OCI-M2 (cell line): ENCODE data around the gene TXNDC12.
A peak's percentile ranks its signal among the peaks of the same experiment; 100 is the strongest.
"Not testable (repeated sequence)": the region's sequence is repeated elsewhere in the genome, so short reads cannot be mapped to it uniquely, and the experiment has no call there.

Source experiments
- DNase-seq: peaks from one replicate; lab custom pipeline; 2025; ENCODE audit not compliant: unreplicated experiment; lab: John Stamatoyannopoulos, UW

TXNDC12 gene

DNA sequence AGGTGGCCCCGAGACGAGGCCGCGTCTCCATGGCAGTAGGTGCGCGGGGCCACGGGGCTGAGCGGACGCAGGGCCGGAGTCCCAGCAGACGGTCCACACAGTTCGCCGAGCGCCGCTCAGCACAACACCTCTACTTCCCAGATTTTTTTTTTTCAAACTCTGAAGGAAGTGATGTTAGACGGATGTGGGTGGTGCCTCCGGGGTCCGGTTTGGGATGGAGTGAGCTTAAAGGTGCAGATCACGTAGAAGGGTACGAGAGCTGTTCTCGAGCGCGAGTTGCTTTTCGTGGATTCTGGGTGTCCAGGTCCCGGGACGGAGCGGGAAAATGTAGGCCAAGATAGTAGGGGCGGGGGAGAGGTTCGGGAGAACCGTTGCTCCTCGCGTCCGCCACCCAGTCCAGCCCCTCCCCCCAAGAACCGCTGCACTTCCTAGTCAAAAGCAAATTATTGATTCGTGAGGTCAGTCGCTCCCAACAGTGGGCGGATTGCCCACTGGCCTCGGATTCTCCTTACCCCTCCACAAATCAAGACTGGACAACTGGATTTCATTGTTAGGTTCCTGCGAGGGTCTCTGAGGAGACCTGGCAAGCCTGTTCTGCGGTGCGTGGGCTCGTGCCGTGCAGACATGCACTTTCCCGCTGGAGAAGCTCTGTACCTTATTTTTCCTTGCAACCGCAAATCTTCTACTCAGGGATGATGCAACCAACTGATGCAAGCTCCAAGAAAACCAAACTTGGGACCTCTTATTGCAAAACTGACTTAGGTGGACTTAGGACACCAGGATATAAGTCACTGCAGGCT lies at the start of gene TXNDC12:
Gene TXNDC12, minus strand, starts transcription at position 126 of the 800 bp plus-strand sequence. Its CDS starts 95 bp downstream, at position 31.
- DNase-seq, result peak; percentile 51

DNA sequence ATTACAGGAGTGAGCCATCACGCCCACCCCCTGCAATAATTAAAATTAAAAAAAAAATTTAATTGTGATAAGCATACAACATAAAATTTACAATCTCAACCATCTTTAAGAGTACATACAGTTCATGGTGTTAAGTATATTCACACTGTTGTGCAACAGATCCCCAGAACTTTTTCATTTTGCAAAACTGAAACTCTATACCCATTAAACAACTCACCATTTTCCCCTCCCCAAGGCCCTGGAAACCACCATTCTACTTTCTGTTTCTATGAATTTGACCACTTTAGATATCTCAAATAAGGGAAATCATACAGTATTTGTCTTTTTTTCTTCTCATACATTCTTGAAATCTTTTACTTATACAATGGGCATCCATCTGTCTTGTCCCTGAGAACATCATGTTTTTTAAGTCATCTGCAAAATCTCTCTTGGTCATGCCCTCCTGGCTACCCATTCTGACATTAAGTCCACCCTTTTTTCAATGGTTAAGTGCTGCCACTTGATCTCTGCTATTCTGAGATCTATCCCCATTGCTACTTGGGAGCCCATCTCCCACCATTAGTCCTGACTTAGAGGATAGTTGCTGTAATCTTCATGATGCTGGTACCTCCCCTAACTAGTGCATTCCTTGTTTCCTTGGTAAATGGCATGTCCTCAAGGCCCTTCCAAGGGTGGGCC lies 47.5 kb upstream of the TXNDC12 start:
- no peak for DNase-seq

DNA sequence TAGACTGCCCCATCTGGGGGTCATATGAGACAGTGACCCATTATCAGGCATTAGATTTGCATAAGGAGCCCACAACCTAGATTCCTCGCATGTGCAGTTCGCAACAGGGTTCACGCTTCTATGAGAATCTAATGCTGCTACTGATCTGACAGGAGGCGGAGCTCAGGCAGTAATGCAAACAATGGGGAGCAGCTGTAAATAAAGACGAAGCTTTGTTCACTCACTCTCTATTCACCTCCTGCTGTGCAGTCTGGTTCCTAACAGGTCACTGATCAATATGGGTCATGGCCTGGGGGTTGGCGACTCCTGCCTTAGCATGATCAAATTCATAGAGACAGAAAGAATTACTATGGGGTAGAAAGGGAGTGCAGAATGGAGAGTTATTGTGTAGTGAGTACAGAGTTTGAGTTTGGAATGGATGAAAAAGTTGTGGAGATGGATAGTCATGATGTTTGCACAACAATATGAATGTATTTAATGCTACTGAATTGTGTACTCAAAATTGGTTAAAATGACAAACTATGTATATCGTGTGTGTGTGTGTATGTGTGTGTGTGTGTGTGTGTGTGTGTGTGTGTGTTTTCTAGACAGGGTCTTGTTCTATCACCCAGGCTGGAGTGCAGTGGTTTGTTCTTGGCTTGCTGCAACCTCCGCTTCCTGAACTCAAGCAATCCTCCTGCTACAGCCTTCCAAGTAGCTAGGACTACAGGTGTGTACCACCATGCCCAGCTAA lies 43.3 kb upstream of the TXNDC12 start:
- no peak for DNase-seq

DNA sequence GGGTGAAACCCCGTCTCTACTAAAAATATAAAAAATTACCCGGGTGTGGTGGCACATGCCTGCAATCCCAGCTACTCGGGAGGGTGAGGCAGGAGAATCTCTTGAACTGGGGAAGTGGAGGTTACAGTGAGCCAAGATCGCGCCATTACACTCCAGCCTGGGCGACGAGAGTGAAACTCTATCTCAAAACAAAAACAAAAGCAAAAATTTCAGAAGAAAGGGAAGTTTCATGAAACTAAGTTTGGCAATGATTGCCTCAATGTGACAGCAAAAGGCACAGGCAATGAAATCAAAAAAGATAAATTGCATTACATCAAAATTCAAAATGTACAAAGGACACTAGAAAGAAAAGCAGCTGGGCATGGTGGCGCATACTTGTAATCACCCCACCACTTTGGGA lies 41.2 kb upstream of the TXNDC12 start:
- DNase-seq, result no peak

DNA sequence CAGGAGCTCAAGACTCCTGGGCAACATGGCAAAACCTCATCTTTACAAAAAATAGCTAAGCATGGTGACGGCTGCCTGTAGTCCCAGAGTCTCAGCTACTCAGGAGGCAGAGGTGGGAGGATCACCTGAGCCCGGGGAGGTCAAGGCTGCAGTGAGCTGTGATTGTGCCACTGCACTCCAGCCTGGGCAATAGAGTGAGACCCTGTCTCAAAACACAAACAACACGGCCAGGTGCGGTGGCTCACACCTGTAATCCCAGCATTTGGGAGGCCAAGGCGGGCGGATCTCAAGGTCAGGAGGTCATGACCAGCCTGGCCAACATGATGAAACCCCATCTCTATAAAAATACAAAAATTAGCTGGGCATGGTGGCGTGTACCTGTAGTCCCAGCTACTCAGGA lies 39.3 kb upstream of the TXNDC12 start:
- DNase-seq, result not testable (repeated sequence)

DNA sequence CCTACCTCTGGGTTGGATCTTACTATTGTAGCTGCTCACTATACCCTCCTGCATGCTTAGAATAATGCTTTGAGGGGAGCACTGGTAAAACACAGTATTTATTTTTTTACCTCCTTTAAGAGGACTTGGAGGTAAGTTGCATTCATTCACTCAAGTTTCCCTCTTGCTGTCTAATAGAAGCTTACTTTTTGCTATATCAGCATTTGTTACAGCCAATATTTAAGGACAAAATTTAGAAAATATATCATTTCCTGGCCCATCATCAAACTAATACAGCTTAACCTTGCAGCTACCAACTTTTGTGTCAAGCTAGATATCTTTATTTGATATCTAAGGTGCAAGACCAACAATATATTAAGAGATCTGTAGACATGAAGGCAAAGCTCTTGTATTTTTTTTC lies 32.9 kb upstream of the TXNDC12 start:
- not testable (repeated sequence) for DNase-seq

DNA sequence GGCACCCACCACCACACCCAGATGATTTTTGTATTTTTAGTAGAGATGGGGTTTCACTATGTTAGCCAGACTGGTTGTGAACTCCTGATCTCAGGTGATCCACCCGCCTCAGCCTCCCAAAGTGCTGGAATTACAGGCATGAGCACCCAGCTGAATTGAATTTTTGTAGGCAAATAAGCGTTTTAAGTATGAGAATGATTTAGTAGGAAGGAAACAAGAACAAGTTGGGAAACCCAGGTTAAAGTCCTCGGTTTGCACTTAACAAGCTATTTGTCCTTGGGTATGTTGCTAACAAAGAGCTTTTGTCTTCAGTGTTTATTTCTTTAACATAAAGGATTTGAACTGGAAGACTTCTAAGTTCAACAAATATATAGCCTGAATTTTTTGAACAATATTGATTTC lies 25.0 kb upstream of the TXNDC12 start:
- no peak for DNase-seq

DNA sequence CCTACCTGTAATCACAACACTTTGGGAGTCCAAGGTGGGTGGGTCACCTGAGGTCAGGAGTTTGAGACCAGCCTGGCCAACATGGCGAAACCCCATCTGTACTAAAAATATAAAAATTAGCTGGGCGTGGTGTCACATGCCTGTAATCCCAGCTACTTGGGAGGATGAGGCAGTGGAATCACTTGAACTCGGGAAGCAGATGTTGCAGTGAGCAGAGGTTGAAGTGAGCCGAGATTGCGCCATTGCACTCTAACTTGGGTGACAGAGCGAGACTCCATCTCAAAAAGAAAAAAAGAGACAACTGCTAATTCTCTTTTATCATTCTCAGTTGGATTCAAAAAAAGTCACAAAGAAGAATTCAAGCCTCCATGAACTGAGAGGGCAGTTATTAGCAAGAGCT lies 22.3 kb upstream of the TXNDC12 start:
- not testable (repeated sequence) for DNase-seq

DNA sequence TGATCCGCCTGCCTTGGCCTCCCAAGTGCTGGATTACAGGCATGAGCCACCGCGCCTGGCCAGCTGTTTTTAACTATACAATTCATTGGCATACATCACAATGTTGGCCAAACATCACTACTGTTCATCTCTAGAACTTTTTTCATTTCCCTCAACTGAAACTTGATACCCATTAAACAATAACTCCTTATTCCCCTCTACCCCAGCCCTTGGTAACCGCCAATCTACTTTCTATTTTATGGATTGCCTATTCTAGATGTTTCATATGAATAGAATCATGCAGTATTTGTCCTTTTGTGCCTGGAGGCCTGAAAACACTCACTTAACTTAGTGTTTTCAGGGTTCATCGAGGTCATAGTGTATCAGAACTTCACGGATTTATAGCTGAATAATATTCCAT lies 17.3 kb upstream of the TXNDC12 start:
- no peak for DNase-seq

DNA sequence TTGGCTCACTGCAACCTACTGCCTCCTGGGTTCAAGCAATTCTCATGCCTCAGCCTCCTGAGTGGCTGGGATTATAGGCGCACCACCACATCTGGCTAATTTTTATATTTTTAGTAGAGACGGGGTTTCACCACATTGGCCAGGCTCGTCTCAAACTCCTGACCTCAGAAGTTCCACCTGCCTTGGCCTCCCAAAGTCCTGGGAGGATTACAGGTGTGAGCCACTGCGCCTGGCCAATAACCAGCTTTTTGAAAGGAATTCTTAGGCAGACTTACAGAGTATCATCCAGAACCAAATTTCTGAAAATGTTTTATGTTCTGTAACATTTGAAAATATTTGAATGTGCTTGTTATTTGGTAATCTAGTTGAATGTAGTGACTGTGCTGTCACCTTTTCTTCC lies 15.7 kb upstream of the TXNDC12 start:
- DNase-seq, result no peak

DNA sequence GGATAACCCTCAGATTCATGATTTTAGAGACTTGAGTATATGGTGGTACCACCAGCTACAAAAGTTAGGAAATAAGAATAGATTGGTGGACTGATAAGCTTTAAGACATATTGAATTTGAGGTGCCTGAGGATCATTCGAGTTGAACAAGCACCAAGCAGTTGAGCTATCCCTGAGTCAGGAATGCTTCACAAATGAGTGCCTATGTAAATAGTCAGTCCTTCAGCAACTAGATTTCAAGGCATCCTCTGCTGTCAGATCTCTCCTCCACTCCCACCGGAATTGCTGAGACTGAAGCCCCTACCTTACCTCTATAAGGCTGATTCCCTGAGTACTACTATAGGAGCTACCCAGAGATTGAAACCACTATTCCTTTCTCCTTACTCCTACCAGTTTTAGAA lies 8.2 kb upstream of the TXNDC12 start:
- no peak for DNase-seq

DNA sequence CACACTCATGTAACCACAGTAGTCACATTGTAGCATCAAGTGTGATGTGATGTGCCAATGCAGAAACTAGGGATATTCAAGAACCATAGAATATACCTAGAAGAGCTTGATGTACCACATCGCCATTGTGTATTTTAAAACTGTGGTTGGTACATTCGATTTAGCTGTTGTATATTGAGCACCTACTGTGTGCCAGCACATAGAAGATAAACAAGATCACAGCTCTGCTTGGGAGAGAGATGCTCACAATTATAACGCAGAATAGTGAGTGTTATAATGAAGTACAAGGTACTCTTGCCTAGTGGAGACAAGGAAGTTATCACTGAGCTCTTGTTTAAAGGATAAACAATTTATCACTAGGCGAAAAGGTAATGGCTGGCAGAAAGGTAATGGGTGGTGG lies 5.8 kb upstream of the TXNDC12 start:
- DNase-seq, result no peak

DNA sequence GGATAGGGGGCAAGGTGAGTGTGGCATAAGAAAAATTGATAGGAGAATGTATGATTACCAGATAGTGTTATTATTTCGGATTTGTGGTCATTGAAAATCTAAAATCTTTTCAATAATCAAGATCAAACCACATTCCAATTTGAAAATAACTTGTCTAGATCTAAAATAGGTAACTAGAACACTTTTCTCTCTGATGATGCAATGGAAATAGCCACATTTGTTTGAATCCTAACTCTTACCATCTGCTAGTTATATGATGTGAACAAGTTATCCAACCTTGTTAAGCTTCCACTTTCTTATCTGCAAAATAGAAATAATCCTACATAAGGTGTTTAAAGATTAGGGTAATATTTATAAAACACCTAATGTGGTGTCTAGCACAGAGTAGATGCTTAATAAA lies 4.9 kb upstream of the TXNDC12 start:
- DNase-seq, result no peak

DNA sequence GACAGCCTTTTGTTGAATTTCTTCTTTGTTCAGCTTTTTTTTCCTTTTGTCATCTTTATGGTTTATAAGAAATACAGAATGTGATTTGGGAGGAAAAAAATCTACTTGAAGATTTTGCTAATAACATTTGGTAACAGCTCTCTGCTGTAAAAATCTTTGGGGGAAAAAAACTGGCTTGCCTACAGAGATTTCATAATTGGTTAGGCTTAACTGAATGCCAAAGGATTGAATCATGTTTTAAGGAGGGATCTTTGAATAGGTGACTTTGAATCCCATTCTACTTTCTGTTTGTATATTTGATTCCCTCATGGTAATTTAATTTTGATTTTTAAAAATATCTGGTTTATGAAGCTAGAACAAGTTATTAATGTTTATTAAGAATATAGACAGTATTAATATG lies 4.3 kb upstream of the TXNDC12 start:
- no peak for DNase-seq

DNA sequence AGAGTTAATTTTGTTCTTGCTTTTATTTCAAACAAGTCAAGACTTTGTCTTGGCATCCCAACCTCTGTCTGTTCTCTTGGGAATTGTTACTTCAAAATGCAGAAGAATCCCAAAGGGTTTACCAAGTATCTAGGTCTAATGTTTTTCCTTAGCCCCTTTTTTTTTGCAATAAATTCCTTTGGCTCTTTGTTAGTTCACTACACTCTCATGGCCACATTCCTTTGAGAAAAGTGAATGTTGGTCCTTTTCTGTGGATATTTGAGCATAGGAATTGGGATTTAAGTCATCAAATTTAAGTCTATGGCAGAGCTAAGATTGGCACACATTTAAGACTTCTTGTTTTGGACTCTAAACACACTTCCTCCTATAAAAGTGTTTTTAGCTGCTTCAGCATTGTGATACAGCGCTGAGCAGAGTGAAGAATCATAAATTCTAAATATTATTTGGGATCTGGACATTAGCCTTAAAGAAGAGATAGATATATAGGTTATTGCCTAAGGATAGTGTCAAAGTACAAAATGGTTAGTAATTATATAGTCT lies 3.0 kb upstream of the TXNDC12 start:
- no peak for DNase-seq

DNA sequence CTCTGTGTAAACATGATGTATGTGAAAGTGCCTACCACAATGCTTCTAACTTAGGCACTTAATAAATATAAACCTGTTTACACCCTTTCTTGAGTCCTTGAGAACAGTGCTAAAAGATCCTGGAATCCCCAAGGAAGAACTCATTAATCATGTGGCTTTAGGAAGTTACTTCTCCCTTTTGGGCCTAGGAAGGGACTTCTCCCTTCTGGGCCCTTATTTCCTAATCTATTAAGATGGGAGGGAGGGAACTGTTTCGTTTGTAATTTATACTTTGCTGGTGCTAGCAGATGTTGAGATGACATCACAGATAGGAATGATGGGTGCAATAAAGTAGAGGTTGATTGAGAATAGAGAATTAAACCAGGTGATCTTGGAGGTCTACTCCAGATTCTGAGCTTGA lies 2.3 kb upstream of the TXNDC12 start:
- no peak for DNase-seq

DNA sequence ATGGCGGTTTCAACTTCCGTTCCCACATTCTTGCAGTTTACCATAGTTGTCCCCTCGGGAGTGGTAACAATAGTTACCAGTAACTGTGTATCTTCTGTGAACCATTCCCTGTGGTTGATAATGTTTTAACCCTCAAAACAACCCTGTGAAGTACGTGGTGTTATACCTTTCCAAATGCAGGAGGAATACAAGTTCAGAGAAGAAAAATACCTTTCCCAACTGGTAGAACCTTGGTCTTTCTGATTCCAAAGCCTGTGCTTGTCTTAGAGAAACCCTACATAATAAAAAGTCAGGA lies 1.9 kb upstream of the TXNDC12 start:
- no peak for DNase-seq

DNA sequence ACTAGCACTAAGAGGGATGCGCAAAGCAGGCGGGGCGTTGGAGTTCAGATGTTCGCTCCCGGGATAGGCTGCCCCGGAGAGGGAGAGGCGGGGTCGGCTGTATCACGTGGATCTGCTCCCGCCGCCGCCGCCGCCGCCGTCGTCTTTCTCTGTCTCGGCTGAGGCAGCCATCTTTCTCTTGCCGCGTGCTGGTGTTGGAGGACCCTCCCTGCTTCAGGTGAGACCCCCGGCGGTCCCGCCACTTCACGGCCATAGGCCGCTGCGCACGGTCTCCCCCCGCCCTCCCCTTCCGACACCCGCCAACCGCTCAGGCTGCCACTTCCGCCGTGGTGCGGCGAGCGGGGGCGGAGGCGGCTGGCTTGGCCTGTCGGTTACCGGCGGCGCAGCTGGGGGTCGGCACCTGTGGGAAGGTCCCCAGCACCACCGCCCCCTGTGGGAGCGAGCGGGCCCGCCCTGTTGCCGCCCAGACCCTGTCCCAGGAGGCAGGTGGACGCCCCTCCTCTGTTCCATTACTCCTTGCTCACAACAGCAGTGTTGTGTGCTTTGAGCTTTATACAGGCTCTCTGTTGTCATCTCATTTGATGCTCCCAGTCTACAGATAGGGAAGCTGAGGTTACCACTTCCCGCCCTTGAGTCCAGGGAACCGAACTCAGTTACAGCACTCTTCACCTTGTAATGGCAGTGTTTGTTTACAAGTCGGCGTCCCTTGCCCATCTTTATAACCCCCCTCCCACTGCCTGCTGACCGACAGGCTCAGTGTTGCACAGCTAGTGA lies 1.4 kb upstream of the TXNDC12 start, which contains the start of gene BTF3L4:
Gene BTF3L4, plus strand, starts transcription at position 133 of the 774 bp plus-strand sequence. CDS start 3,553 bp downstream, outside the sequence.
- peak; percentile 36 for DNase-seq

DNA sequence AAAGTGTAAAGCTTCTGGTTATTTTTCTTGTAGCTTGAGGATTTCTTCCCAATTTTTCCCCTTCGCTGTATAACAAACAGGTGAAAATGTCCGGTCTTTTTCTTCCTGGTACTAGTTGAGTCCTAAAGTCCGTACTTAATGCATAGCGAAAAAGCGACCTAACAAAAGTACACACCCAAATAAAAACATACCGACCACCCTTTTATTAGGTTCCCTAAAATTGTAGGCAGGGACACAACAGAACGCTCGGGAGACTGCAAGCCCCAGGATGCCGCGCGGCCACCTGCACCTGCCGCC lies 823 bp upstream of the TXNDC12 start:
- no peak for DNase-seq

DNA sequence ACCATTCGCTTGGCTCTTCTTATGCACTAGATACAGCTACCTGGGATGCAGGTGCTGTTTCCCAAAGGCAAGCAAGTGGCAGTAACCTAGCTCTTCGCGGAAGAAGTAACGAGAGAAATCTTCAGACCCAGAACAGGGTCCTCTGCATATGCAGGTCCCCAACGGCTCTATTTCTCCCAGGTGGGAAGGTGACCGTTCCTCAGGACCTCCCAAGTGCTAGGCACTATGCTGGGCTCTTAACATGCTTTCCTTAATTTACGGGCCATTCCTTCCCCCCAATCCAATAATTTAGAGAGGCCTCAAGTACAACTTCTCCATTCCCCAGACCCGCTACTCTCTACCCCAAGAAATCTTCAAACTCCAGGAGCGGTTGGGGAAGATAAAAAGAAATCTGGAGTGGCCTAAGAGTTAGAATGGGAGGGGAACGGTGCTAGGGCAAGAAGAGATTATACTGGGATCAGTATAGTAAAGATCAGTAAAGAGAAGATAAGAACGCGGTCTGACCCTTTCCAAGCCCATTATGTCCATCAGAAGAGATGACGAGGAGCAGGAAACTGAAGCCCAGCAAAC lies 410 bp downstream of the TXNDC12 start:
- no peak for DNase-seq

DNA sequence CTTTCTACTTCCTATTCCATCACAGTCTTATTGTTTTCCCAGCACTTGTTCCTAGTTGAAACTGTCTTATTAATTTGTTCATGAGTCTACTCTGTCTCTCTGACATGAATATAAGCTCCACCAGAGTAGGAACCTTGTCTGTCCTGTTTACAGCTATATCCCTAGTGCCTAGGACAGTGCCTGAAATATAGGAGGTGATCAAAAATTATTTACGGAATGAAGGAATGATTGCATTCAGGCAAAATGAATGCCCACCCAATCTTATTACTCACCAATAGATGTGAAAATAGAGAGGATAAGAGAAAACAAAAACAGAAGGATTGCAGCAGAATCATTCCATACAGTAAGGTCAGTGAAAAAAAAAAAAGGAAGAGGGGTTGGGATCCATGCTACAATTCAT lies 1.1 kb downstream of the TXNDC12 start:
- no peak for DNase-seq
